ENCODE measurements around the gene ZNF236. TPM values are rescaled to one million over a fixed set of nuclear protein-coding genes. Genes with fewer than 3 reads are reported as not detected.

ZNF236 gene
- total RNA-seq, 1 experiment from 2014 or later, result 22.2 TPM

DNA sequence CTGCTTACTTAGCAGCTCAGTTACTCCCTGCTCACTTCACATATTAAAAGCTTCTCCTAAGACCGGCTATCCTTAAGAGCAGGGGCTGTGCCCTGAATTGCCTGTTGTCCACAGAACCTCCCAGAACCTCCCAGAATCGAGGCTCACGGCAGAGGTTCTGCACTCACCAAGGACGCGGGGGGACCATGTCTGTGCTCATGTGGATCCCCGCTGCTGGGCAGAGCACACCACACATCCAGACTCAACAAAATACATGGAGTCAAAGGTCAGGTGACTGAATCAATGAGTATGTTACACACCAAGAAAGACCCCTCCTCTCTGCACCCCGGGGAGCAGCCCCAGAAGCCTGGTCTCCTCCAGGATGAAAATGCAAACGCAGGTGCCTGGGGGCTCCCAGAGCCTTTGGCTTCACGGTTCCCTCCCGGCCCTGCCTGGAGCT is 161.3 kb downstream of the ZNF236 start:
- H3K4me3 Mint-ChIP-seq (ENCODE audit: low read depth, unreplicated experiment), result peak overlapping the region; percentile 42
- BruUV-seq (replicated peaks), result no TSS peak
- H3K4me1 Mint-ChIP-seq (ENCODE audit: low read depth, unreplicated experiment), result peaks cover 7% of the 10 kb centered on the region
- no peak overlapping the region for H3K27ac Mint-ChIP-seq (ENCODE audit: unreplicated experiment)
- no peaks in the 10 kb centered on the region for H3K9me3 Mint-ChIP-seq (ENCODE audit: low read depth, unreplicated experiment)
- no peak for DNase-seq
- no peaks in the 10 kb centered on the region for H3K36me3 Mint-ChIP-seq (ENCODE audit: insufficient read depth, unreplicated experiment)
- CTCF ChIA-PET, result interaction anchor here (0.5 to 2.0 kb wide), 7 partner anchors 17 to 228 kb away, joined by 3 to 10 read pairs (median 4); no protein-coding TSS in a partner anchor
- no peaks in the 10 kb centered on the region for H3K27me3 Mint-ChIP-seq (ENCODE audit: unreplicated experiment)
- TF ChIP-seq, protein P1, sequence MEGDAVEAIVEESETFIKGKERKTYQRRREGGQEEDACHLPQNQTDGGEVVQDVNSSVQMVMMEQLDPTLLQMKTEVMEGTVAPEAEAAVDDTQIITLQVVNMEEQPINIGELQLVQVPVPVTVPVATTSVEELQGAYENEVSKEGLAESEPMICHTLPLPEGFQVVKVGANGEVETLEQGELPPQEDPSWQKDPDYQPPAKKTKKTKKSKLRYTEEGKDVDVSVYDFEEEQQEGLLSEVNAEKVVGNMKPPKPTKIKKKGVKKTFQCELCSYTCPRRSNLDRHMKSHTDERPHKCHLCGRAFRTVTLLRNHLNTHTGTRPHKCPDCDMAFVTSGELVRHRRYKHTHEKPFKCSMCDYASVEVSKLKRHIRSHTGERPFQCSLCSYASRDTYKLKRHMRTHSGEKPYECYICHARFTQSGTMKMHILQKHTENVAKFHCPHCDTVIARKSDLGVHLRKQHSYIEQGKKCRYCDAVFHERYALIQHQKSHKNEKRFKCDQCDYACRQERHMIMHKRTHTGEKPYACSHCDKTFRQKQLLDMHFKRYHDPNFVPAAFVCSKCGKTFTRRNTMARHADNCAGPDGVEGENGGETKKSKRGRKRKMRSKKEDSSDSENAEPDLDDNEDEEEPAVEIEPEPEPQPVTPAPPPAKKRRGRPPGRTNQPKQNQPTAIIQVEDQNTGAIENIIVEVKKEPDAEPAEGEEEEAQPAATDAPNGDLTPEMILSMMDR (IDR thresholded peaks at IDR 0.05; ENCODE audit: unreplicated experiment), result no peak
- intact Hi-C loops (cut with micrococcal nuclease; ENCODE audit: unreplicated experiment), result loop anchor here (1.0 to 10.0 kb wide), 4 partner anchors 30 to 481 kb away; no protein-coding TSS in a partner anchor

- CTCF ChIA-PET, result interaction anchor here (1.2 to 2.3 kb wide), 3 partner anchors 16 to 131 kb away, joined by 3 to 10 read pairs (median 4); no protein-coding TSS in a partner anchor
- Mint-ChIP-seq H3K4me1 (ENCODE audit: low read depth, unreplicated experiment) (peaks cover 7% of the 10 kb centered on the region), H3K36me3 (ENCODE audit: insufficient read depth, unreplicated experiment) (no peaks in the 10 kb centered on the region), H3K27ac (ENCODE audit: unreplicated experiment) (no peak overlapping the region), H3K4me3 (ENCODE audit: low read depth, unreplicated experiment) (no peak overlapping the region), H3K9me3 (ENCODE audit: low read depth, unreplicated experiment) (no peaks in the 10 kb centered on the region), H3K27me3 (ENCODE audit: unreplicated experiment) (no peaks in the 10 kb centered on the region)
- intact Hi-C loops (cut with micrococcal nuclease; ENCODE audit: unreplicated experiment), result loop anchor here (10.0 kb wide), 1 partner anchor 480 kb away; no protein-coding TSS in a partner anchor
- no peak for DNase-seq
- TF ChIP-seq, protein P1 (IDR thresholded peaks at IDR 0.05; ENCODE audit: unreplicated experiment), result no peak
- no TSS peak for BruUV-seq (replicated peaks)
Observed at GRCh38 chr18:76984193-76985155, 162.1 kb downstream of the ZNF236 start.

DNA sequence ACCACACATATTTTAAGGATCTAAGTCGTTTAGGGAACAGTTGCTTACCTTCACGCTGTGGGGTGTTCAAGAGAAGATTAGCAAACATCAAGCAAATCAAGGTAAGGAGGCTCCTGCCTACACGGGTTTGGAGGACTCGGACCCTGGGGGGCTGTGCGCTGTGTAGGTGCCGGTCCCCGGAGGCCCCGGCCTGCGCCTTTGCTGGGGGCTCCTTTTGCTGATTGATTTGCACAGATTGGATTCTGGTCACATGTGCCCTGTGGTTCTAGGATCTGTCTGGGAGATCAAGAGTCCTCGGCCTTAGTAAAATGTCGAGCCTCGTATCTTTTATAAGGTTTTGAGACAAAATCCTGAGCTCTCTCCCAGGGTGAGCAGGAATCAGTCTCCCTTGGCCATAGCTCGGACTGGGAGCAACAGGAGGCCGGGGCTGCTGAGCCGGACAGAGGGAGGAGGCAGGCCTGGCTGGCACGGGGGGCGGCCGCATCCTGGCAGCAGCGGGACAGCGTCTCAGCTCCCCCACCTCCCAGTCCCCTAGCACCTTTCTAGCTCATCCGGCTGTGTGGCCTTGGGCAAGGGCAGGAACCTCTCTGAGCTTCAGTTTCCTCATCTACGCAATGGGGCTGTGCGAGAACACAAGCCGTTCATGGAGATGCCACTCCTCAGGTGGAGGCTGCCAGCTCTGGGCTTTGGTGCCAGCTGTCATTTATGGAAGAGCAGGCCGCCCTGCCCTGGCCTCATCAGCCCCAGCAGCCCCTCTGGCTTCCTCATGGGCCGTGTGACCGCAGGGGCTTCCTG is 163.0 kb downstream of the ZNF236 start:
- H3K4me1 Mint-ChIP-seq (ENCODE audit: low read depth, unreplicated experiment), result peaks cover 7% of the 10 kb centered on the region
- DNase-seq, result no peak
- no peaks in the 10 kb centered on the region for H3K9me3 Mint-ChIP-seq (ENCODE audit: low read depth, unreplicated experiment)
- no peaks in the 10 kb centered on the region for H3K27me3 Mint-ChIP-seq (ENCODE audit: unreplicated experiment)
- CTCF ChIA-PET, result interaction anchor here (1.2 to 2.3 kb wide), 5 partner anchors 8 to 70 kb away, joined by 3 to 10 read pairs (median 4); no protein-coding TSS in a partner anchor
- no peak overlapping the region for H3K27ac Mint-ChIP-seq (ENCODE audit: unreplicated experiment)
- TF ChIP-seq, protein P1 (IDR thresholded peaks at IDR 0.05; ENCODE audit: unreplicated experiment), result no peak
- no TSS peak for BruUV-seq (replicated peaks)
- H3K4me3 Mint-ChIP-seq (ENCODE audit: low read depth, unreplicated experiment), result no peak overlapping the region
- intact Hi-C loops (cut with micrococcal nuclease; ENCODE audit: unreplicated experiment), result loop anchor here (10.0 kb wide), 1 partner anchor 479 kb away; no protein-coding TSS in a partner anchor
- no peaks in the 10 kb centered on the region for H3K36me3 Mint-ChIP-seq (ENCODE audit: insufficient read depth, unreplicated experiment)

DNA sequence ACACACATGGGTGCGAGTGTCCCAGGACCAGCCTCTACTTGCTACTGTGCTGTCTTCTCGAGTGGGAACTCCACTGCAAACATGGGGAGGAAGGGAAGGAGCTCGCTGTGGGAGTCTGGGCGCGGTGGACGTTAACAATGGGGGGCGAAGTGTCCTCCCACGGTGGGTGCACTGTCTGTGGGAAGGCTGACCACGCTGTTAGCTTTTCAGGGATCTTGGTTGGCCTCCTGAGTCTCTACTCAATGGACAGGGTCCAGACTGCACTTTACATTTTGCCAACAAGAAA is 163.5 kb downstream of the ZNF236 start:
- no peak overlapping the region for H3K4me3 Mint-ChIP-seq (ENCODE audit: low read depth, unreplicated experiment)
- CTCF ChIA-PET, result interaction anchor here (1.3 to 2.3 kb wide), 4 partner anchors 9 to 69 kb away, joined by 3 to 10 read pairs (median 5); no protein-coding TSS in a partner anchor
- H3K27me3 Mint-ChIP-seq (ENCODE audit: unreplicated experiment), result no peaks in the 10 kb centered on the region
- BruUV-seq (replicated peaks), result no TSS peak
- TF ChIP-seq, protein P1 (IDR thresholded peaks at IDR 0.05; ENCODE audit: unreplicated experiment), result no peak
- no peak overlapping the region for H3K27ac Mint-ChIP-seq (ENCODE audit: unreplicated experiment)
- H3K36me3 Mint-ChIP-seq (ENCODE audit: insufficient read depth, unreplicated experiment), result no peaks in the 10 kb centered on the region
- H3K4me1 Mint-ChIP-seq (ENCODE audit: low read depth, unreplicated experiment), result peaks cover 7% of the 10 kb centered on the region
- no peak for DNase-seq
- H3K9me3 Mint-ChIP-seq (ENCODE audit: low read depth, unreplicated experiment), result no peaks in the 10 kb centered on the region
- intact Hi-C loops (cut with micrococcal nuclease; ENCODE audit: unreplicated experiment), result loop anchor here (10.0 kb wide), 1 partner anchor 479 kb away; no protein-coding TSS in a partner anchor

Measured in Calu3 (cell line).